GM19328 (cell line): Measurements from ENCODE around the gene SSBP4.
A peak's percentile ranks its signal among the peaks of the same experiment; 100 is the strongest.

Experiments used
- ATAC-seq: cut with Tn5 transposase; IDR thresholded peaks from one replicate; pipeline ENCODE4 v1.9.1; 2021; ENCODE audit warnings: mild to moderate bottlenecking, moderate library complexity; ENCODE audit not compliant: unreplicated experiment

The SSBP4 gene

GRCh38 chr19:18431351-18432197 is 12.4 kb downstream of the SSBP4 start:
- no peak for ATAC-seq

GRCh38 chr19:18432275-18433014 is 13.2 kb downstream of the SSBP4 start:
- no peak for ATAC-seq

- ATAC-seq: no peak
These were observed 14.0 kb downstream of the SSBP4 start for GRCh38 chr19:18433015-18433691.

GRCh38 chr19:18433735-18434398 is 14.7 kb downstream of the SSBP4 start:
- ATAC-seq: no peak

GRCh38 chr19:18434411-18435175 is 15.4 kb downstream of the SSBP4 start:
- ATAC-seq: no peak

GRCh38 chr19:18435178-18435841 is 16.1 kb downstream of the SSBP4 start:
- no peak for ATAC-seq

- ATAC-seq: no peak
These were observed 16.9 kb downstream of the SSBP4 start for GRCh38 chr19:18435842-18436670.

- ATAC-seq: peak; percentile 53
These were observed 17.7 kb downstream of the SSBP4 start for GRCh38 chr19:18436671-18437490.

GRCh38 chr19:18437491-18438330 is 18.5 kb downstream of the SSBP4 start, which contains the start of gene ISYNA1:
TSS of gene ISYNA1 (minus strand) at chr19:18438133. CDS start at chr19:18437979, 154 bp downstream.
- ATAC-seq: no peak

- ATAC-seq: no peak
These were observed 19.3 kb downstream of the SSBP4 start for GRCh38 chr19:18438331-18439024.

- ATAC-seq: no peak
These were observed 20.1 kb downstream of the SSBP4 start for GRCh38 chr19:18439025-18439909.

GRCh38 chr19:18439910-18440237 is 20.7 kb downstream of the SSBP4 start:
- ATAC-seq: no peak

- no peak for ATAC-seq
These were observed 21.2 kb downstream of the SSBP4 start for GRCh38 chr19:18440415-18440877.

GRCh38 chr19:18440936-18441803 is 22.0 kb downstream of the SSBP4 start:
- ATAC-seq: no peak
